ENCODE results near the gene CHSY1.
A peak's percentile ranks its signal among the peaks of the same experiment; 100 is the strongest.
"Not testable (repeated sequence)": the region's sequence is repeated elsewhere in the genome, so short reads cannot be mapped to it uniquely, and the experiment has no call there.

Gene CHSY1

DNA sequence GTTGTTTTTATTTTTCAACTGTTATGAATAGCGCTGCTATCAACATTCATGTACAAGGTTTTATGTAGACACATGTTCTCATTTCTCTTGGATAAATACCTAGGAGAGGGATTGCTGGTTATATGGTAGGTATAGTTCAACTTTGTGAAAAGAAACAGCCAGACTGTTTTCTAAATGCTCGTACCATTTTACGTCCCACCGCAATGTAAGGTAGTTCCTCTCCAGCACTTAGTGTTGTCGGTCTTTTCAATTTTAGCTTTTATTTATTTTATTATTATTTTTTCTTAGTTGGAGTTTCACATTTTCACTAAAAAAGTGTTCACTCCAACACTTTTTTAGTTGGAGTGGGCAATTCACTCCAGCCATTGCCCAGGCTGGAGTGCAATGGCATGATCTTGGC is 117.1 kb downstream of the CHSY1 start:
- DNase-seq (ENCODE audit: low spot score), result no peak

DNA sequence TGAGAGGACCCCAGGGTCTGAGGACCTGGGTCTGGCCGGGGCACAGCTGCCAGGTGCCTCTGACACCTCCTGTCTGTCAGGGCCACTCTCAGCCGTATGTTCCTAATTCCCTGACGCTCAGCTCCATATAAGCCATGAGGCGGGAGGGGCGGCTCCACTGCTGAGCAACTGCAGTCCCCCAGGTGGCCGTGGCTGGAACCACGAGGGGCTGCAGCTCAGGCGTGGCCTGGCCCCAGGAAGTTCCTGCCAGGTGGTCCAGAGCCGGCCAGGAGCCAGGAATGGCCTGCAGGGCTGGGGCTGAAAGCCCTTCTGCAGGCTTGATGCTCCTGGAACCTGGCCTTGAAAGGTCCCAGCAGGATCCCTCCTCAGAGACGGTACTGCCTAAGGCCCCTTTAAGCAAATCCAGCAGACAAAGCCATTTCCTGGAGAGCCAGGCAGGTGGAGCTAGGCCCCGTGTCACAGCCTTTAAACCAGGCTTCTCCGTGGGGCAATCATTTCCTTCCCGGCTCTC is 118.0 kb downstream of the CHSY1 start:
- DNase-seq (ENCODE audit: low spot score), result no peak

DNA sequence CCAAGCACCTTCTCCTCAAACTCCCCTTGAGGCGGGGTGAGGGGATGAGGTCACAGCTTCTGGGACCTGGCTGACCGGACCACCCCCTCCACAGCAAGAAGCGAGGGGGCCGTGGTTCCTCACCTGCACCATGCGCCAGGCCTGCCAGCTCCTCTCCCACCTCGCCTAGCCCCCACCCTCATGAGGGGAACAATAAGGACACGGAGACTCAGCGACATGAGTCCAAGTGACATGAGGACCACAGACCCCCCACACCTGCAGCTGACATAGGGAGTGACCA is 118.7 kb downstream of the CHSY1 start:
- no peak for DNase-seq (ENCODE audit: low spot score)

DNA sequence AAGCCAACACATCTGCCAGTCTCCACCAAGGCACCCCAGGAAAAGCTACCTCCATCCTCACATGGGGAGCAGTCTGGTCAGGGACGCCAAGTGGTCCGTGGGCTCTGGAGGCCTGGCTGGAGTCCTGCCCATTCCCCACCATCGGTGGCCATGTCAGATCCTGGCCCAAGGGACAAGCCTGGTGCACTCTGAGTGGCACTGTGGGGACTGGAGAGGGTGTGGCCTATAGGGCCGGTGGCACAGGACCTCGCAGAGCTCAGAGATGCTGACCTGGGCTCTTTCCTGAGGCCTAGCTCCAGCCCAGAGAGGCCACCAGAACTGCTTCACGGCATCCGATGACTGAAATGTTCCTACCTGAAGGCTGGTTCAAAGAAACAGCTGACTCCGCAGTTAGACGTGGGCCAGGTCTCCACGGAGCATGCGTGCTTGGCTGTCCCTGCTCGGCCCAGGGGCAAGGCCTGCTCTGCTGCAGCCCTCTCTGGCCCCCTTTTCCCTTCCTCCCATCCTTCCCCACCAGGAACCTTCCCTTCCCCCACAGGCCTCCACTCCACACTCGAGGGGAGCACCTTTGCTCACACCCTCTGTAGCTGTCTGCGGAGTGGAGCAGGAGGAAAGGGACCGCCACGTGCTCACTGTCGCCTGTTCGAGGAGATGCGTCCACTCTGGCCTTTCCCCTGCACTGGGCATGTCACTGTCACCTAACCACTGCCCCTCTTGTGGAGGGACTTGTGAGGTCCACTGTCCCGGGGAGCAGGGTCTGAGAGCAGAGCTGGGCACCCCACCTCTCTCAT is 119.3 kb downstream of the CHSY1 start:
- no peak for DNase-seq (ENCODE audit: low spot score)

DNA sequence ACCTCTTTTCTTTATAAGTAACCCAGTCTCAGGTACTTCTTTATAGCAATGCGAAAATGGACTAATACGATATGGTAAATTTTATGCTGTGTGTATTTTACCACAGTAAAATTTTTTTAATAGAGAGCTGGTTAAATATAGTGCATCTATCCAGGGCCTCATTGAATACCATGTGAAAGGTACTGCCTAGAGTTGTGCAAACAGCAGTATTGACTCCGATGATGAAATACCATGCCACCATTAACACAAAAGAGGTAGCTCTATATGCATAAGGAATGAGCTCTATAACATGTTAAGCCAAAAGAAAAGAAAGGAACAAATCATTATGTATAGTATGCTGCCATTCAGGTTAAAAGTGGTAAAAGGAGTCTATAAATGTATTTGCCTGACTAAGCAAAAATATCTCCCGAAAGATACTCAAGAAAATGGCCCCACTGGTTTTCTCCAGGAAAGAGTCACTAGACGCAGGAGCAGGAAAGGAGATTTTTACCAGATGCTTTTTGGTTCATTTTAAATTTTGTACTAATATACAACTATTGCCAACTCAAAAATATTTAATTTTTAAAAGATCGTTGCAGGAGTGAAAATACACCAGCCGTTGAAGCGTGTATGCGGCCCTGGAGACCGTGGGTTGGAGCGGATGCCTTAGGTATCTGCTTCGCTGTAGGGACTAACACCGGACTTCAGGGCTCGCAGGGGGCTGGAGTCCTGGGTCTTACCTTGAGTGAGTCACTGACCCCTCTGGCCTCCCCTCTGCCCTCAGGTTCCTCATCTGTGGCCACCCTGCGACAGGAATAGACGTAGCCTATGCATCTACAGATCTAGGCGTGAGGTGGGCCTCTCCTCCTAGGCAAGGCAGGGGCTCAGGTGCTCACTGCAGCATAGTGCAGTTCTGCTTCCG is 120.1 kb downstream of the CHSY1 start:
- no peak for DNase-seq (ENCODE audit: low spot score)

DNA sequence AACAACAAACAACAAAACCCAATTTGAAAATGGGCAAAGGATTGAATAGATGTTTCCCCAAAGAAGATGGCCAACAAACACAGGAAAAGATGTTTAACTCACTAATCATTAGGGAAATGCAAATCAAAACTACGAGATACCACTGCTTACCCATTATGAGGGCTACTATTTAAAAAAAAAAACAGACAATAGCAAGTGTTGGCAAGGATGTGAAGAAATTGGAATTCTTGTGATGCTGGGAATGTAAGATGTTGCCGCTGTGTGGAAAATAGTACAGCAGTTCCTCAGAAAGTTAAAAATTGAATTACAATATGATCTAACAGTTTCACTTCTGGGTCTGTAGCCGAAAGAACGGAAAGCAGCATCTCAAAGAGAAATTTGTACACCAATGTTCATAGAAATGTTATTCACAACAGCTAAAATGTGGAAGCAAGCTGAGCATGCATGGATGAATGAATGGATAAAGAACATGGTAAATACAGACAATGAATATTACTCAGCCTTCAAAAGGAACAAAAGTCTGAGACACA is 121.9 kb downstream of the CHSY1 start:
- DNase-seq (ENCODE audit: low spot score), result no peak

DNA sequence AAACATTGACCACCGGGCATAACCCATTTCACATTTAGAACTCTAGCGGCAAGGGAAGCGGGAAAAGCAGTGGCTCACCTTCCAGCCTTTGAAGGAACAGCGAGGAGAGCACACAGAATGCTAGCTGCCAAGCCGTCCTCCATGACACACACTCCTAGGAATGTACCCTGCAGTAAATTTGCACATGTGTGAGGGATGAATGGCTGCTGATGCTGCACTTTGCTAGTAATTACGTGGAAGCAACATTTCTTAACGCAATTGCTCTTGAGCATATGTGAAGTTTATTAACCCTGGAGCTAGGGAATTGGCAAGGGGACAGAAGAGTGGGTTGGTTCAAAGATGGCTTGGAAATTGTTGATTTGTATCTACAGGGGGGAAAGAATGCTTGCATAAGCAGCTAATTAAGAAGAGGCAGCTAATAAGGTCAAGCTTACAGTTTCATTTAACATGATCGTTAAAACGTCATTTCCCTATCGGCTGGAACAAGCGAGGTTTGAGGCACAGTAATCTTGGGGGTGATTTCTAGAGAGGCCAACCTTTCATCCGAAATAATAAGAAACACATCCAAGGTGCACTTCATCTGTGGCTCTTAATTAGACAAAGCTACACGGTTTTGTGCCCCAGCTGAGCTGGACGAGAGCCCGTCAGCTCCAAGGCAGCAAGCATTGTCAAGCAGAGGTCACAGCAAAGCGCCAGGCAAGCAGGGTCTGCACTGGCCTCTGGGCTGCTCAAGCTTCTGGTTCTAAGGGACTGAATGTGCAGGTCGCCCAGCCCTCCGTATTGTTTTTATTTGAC is 123.4 kb downstream of the CHSY1 start:
- no peak for DNase-seq (ENCODE audit: low spot score)

DNA sequence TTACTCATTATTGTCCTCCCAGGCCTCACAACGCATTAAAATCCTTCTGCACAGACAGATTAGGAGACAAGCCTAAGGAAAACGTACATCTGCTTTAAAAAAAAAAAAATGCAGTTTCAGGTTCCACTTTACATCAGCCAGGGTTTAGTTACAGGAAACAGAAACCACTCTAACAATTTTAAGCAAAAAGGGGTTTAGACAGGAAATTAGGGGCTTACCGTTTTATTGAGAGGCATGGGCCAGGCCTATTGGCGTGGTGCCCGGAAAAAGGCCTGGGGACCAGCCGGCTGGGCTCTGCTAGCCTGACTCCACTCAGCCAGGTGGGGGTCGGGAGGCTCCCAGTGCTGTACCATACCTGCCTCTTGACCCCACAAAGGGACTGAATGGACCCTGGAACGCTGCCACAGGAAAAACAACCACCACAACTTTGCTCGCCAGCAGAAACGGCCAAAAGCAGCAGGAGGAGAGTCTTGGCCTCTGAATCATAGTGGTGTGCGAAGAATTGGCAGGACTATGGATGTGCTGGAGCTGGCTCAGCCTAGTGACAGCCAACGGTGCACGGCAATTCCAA is 124.3 kb downstream of the CHSY1 start:
- DNase-seq (ENCODE audit: low spot score), result peak; percentile 60

DNA sequence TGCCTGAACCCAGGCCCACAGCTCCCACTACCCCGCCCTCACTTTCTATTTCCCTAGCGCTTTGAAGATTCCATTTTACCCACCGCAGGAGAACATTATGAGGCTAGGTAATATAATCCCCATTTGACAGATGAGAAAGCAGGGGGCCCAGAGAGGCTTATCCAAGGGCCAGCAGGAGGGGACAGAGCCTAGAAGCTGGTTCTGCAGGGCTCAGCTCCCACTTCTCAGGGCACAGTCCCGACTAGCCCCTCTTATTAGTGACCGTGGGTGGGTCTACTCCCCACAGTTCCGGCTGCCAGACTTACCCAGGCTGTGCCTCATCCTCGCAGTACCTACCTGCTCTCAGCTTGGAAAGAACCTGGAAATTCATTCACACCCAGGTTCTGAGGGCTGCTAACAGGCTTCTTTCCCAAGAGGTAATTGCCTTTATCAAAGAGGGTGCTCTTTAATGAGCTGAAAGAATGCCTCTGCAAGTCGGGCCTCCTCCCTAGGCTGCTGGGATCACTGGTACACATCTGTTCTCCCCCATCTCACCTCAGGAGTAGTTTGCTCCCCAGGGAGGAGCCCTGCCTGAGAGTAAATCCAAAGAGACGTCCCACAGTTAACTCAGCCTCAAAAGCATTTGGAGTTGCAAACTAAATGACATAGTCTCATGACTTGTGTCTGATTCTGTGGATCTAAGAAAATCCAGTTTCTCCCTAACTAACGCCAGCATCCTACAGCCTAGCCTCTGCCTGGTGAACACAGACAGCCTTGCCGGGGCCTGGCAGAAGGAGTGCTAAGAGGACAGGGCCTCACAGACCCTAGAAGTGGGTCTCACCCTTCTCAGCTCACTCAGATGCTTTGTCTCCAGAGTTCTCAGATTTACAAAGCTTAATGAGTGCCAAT is 125.0 kb downstream of the CHSY1 start:
- DNase-seq (ENCODE audit: low spot score), result no peak

DNA sequence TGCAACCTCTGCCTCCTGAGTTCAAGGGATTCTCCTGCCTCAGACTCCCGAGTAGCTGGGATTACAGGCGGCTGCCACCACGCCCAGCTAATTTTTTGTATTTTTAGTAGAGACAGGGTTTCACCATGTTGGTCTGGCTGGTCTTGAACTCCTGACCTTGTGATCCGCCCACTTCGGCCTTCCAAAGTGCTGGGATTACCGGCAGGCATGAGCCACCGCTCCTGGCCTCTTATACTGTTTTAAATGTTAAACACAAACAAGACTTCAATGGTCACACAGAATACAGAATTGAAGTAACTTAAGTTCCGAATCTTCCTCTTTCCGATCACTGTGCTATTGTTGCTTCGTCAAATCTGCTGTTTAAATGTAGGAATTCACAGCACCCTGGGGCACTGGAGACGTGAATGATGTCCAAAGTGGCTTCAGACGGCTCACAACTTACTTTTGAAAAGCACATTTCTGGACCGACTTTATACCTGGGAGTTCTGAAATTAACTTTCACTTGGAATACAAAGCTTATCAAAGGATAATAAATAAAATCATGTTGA is 125.9 kb downstream of the CHSY1 start:
- not testable (repeated sequence) for DNase-seq (ENCODE audit: low spot score)
